ENCODE measurements around the gene ZSWIM1.

The ZSWIM1 gene

GRCh38 chr20:45863543-45864470, 17.2 kb upstream of the ZSWIM1 start:
- TF ChIP-seq CTCF (IDR thresholded peaks at IDR 0.05), result no peak
- Histone ChIP-seq H3K9me3 (no peaks in the 10 kb centered on the region), H3K36me3 (no peaks in the 10 kb centered on the region), H3K4me3 (ENCODE audit: low read depth in 1 of 2, low read length in 1 of 2) (no peak overlapping the region), H3K4me1 (ENCODE audit: control insufficient read depth in 1 of 2, insufficient read depth in 1 of 2, low read depth in 1 of 2, low read length in 1 of 2) (no peaks in the 10 kb centered on the region), H3K27ac (no peak overlapping the region), H3K27me3 (no peaks in the 10 kb centered on the region)

DNA sequence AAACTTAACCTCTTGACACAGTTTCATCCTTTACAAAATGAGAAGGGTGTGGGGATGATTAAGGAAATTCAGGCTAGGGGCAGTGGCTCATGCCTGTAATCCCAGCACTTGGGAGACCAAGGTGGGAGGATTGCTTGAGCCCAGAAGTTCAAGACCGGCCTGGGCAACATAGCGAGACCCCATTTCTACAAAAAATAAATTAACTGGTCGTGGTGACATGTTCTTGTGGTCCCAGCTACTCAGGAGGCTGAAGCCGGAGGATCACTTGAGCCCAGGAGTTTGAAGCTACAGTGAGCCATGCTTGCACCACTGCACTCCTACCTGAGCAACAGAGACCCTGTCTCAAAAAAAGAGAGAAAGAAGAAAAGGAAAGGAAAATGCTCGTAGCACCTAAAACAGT, 14.6 kb upstream of the ZSWIM1 start:
- H3K27me3 ChIP-seq, result no peaks in the 10 kb centered on the region
- TF ChIP-seq CTCF (IDR thresholded peaks at IDR 0.05), result no peak
- H3K27ac ChIP-seq, result no peak overlapping the region
- no peaks in the 10 kb centered on the region for H3K9me3 ChIP-seq
- no peaks in the 10 kb centered on the region for H3K36me3 ChIP-seq
- no peaks in the 10 kb centered on the region for H3K4me1 ChIP-seq (ENCODE audit: control insufficient read depth in 1 of 2, insufficient read depth in 1 of 2, low read depth in 1 of 2, low read length in 1 of 2)
- no peak overlapping the region for H3K4me3 ChIP-seq (ENCODE audit: low read depth in 1 of 2, low read length in 1 of 2)

DNA sequence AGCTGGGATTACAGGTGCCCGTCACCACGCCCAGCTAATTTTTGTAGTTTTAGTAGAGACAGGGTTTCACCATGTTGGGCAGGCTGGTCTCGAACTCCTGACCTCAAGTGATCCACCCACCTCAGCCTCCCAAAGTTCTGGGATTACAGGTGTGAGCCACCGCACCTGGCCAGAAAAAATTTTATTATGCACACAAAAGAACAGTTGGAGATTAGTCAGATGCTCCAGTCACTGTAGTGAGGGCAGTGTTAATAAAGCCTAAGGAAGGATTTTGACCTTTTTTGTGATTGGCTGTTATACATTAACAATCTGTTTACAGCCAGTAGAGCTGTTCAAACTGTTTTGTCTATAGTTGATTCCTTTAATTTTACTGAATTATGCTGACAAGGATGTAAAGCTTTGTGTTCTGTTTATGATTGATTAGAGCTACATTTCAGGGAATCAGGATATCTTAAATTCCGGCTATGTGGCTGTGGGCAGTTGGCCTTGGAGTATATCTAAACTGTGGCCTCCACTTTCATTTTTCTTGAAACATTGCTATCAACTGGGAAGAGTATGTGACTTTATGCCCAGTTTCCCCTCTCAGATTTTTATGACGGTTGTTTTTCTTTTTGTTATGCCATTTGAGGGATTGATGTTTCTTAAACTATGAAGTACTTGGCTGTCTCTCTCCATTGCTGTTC, 13.8 kb upstream of the ZSWIM1 start:
- H3K27ac ChIP-seq, result no peak overlapping the region
- H3K4me3 ChIP-seq (ENCODE audit: low read depth in 1 of 2, low read length in 1 of 2), result no peak overlapping the region
- no peak for TF ChIP-seq CTCF (IDR thresholded peaks at IDR 0.05)

DNA sequence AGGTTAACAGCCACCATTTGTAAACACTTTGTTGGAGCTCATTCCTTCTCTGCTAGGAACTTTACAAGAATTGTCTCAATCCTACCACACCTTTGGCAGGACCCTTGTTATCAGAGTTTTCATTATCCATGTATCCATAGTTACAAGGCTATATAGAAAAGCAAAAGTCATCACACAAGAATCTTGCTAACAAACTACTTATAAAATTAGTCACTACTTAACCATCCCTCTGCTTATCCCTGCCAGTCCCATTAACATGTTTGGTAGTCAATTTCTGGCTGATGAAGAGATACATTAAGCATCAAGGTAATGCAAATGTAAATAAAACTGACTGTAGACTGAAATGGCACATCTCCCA, 13.2 kb upstream of the ZSWIM1 start:
- Histone ChIP-seq H3K4me3 (ENCODE audit: low read depth in 1 of 2, low read length in 1 of 2) (no peak overlapping the region), H3K4me1 (ENCODE audit: control insufficient read depth in 1 of 2, insufficient read depth in 1 of 2, low read depth in 1 of 2, low read length in 1 of 2) (no peaks in the 10 kb centered on the region), H3K27me3 (no peaks in the 10 kb centered on the region), H3K27ac (no peak overlapping the region), H3K36me3 (peaks cover 3% of the 10 kb centered on the region), H3K9me3 (no peaks in the 10 kb centered on the region)
- no peak for TF ChIP-seq CTCF (IDR thresholded peaks at IDR 0.05)

More for the DNA sequence above, 13.8 kb upstream of the ZSWIM1 start:
- Histone ChIP-seq H3K4me1 (ENCODE audit: control insufficient read depth in 1 of 2, insufficient read depth in 1 of 2, low read depth in 1 of 2, low read length in 1 of 2) (no peaks in the 10 kb centered on the region), H3K9me3 (no peaks in the 10 kb centered on the region), H3K27me3 (no peaks in the 10 kb centered on the region), H3K36me3 (no peaks in the 10 kb centered on the region)

GRCh38 chr20:45872626-45873025, 8.4 kb upstream of the ZSWIM1 start:
- Histone ChIP-seq H3K36me3 (peaks cover 16% of the 10 kb centered on the region), H3K4me1 (ENCODE audit: control insufficient read depth in 1 of 2, insufficient read depth in 1 of 2, low read depth in 1 of 2, low read length in 1 of 2) (no peaks in the 10 kb centered on the region), H3K27ac (no peak overlapping the region), H3K4me3 (ENCODE audit: low read depth in 1 of 2, low read length in 1 of 2) (no peak overlapping the region), H3K27me3 (no peaks in the 10 kb centered on the region), H3K9me3 (no peaks in the 10 kb centered on the region)
- no peak for TF ChIP-seq CTCF (IDR thresholded peaks at IDR 0.05)
